ENCODE data around the gene HACD4. TPM values are rescaled to one million over a fixed set of nuclear protein-coding genes. Genes with fewer than 3 reads are reported as not detected.
"Not testable (repeated sequence)": the region's sequence is repeated elsewhere in the genome, so short reads cannot be mapped to it uniquely, and the experiment has no call there.

The HACD4 gene
- total RNA-seq, 2 experiments from 2014 or later, result 2.7 to 3.0 TPM

DNA sequence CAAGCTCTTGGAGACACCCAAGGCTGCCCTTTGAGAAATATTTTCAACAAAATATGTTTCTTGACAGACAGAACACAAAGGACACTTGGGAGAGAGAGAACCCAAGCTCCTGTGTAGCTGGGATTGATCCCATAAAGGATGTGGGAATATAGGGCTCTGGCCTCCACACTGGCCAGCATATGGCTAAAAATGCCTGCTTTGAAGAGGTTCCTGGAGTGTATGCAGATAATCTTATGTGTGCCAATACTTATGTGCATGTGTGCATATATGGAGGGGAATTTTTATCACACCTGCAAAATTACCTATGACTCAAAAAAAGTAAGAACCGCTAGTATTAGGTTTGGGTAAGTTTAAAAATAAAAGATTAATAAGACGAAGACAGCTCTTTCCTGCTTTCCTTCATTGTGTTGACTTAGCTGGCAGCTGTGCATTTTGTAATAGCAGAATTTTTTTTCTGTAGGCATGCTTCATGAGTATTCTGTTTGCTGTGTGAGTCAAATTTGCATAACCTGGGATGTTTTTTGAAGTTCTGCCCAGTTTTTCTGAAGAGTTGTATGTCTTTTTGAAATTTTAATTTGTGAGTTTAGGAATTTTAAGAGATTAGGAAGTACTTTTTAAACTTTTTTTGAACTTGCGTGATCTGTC is 42.6 kb downstream of the HACD4 start:
- POLR2A ChIA-PET, result no interaction called here
- H3K36me3 Mint-ChIP-seq (ENCODE audit: low read depth), result peaks cover 45% of the 10 kb centered on the region
- no peak overlapping the region for H3K4me3 Mint-ChIP-seq
- CTCF ChIA-PET, result no interaction called here
- no peaks in the 10 kb centered on the region for H3K9me3 Mint-ChIP-seq (ENCODE audit: low read depth)
- H3K27me3 Mint-ChIP-seq, result no peaks in the 10 kb centered on the region
- no peak for ATAC-seq
- DNase-seq, result no peak
- intact Hi-C loops (cut with DNase I, micrococcal nuclease), result no loop called here
- no peaks in the 10 kb centered on the region for H3K4me1 Mint-ChIP-seq
- no peak overlapping the region for H3K27ac Mint-ChIP-seq

DNA sequence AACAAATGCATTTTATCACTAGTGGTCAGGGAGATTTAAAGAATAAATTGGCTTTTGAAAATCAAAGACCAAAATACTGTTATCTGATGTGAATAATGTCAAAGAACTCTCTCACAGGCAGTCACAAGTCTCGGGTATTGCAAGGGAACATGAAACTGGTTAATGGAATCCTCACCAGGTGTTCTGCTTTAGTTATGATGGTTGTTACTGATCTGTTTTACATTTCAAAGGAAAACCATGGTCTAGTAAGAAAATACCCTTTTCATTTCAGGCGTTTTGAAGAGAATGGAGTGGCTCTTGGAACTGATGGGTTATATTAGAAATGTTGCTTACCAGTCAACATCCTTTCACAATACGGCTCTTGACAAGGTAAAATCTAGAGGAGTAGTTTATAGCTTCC is 43.4 kb downstream of the HACD4 start:
- no peak for ATAC-seq
- H3K27me3 Mint-ChIP-seq, result no peaks in the 10 kb centered on the region
- DNase-seq, result no peak
- H3K36me3 Mint-ChIP-seq (ENCODE audit: low read depth), result peaks cover 42% of the 10 kb centered on the region
- H3K27ac Mint-ChIP-seq, result no peak overlapping the region
- H3K4me3 Mint-ChIP-seq, result no peak overlapping the region
- H3K9me3 Mint-ChIP-seq (ENCODE audit: low read depth), result no peaks in the 10 kb centered on the region
- no peaks in the 10 kb centered on the region for H3K4me1 Mint-ChIP-seq
- CTCF ChIA-PET, result no interaction called here
- POLR2A ChIA-PET, result no interaction called here
- intact Hi-C loops (cut with DNase I, micrococcal nuclease), result no loop called here

DNA sequence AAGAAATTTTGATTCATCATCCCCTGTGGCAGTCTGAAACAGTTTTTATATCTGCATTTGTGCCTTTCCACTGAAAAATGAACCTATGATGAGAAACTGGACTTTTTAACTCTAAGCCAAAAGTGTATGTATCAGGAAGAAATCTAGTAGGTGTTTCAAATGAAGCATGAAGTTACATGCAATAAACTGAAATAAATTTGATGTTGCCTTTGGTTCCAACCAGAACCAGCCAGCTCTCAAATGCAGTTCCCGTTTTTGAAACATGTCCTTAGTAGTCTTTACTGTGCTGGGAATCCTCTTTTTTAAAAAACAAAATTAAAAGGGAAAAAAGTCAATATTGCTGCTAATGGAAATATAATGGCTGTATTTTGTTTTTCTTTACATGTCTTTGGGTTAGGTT is 43.9 kb downstream of the HACD4 start:
- no peak overlapping the region for H3K4me3 Mint-ChIP-seq
- intact Hi-C loops (cut with DNase I, micrococcal nuclease), result no loop called here
- ChIA-PET CTCF (interaction anchor here (0.8 kb wide), 1 partner anchor 123 kb away, joined by 4 read pairs; no protein-coding TSS in a partner anchor), POLR2A (no interaction called here)
- no peaks in the 10 kb centered on the region for H3K4me1 Mint-ChIP-seq
- DNase-seq (no peak), ATAC-seq (no peak)
- H3K36me3 Mint-ChIP-seq (ENCODE audit: low read depth), result peaks cover 40% of the 10 kb centered on the region
- no peaks in the 10 kb centered on the region for H3K9me3 Mint-ChIP-seq (ENCODE audit: low read depth)
- no peaks in the 10 kb centered on the region for H3K27me3 Mint-ChIP-seq
- no peak overlapping the region for H3K27ac Mint-ChIP-seq

DNA sequence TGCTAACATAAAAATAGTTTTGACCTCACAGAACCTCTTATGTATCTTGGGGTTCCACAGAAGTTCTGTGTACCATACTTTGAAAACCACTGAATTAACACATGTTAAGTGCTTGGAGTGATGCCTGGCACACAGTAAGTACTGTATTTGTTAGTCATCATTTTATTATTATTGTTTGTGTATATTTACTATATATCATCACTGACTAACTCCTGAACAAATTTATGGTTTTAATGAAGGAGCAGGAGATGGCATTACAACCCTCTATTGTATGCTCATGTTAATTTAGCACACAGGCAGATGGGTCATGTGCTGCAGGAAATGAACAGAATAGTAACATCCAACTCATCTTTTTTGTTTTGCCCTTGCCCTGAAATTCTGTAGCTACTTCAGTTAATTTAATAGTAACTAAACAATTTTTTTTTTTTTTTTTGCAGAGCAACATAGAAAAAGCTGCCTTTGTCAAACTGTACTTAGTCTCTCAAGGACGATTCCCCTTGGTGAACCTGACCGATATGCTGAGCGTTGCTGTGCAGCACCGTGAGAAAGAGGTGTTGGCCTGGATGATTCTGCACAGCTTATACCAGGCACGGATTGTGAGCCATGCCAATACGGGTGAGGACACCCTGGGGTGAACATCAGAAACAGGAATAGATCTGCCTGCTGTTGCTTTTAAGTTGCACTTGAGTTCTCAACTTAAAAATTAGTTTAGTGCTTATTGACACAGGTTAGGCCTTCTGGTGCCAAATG is 45.4 kb downstream of the HACD4 start:
- Mint-ChIP-seq H3K36me3 (ENCODE audit: low read depth) (peaks cover 42% of the 10 kb centered on the region), H3K4me3 (no peak overlapping the region), H3K4me1 (peaks cover 2% of the 10 kb centered on the region), H3K27ac (no peak overlapping the region), H3K27me3 (no peaks in the 10 kb centered on the region), H3K9me3 (ENCODE audit: low read depth) (no peaks in the 10 kb centered on the region)
- ChIA-PET CTCF (interaction anchor here (1.0 to 1.1 kb wide), 2 partner anchors 23 to 87 kb away, joined by 3 read pairs; no protein-coding TSS in a partner anchor), POLR2A (interaction anchor here (0.6 kb wide), 1 partner anchor 578 kb away, joined by 3 read pairs; no protein-coding TSS in a partner anchor)
- ATAC-seq (no peak), DNase-seq (no peak)
- intact Hi-C loops (cut with DNase I, micrococcal nuclease), result no loop called here

DNA sequence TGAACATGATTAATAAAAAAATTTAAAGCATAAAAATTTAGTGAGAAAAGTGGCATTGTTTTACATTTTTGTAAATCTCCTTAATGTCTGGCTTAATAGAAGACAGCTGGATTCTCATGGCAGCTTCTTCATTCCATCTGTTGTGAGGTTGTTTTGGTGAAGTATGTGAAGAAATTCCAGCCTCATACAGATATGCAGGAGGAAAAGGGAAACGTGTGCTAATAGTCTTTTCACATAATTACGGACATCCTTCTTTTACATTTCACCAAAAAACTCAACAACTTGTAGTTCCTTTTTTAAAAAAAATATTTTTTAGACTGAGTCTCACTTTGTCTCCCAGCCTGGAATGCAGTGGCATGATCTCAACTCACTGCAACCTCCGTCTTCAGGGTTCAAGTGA is 46.9 kb downstream of the HACD4 start:
- ChIA-PET POLR2A (no interaction called here), CTCF (interaction anchor here (0.7 to 1.1 kb wide), 3 partner anchors 9 to 151 kb away, joined by 3 read pairs; no protein-coding TSS in a partner anchor)
- no peak overlapping the region for H3K4me3 Mint-ChIP-seq
- H3K36me3 Mint-ChIP-seq (ENCODE audit: low read depth), result peaks cover 30% of the 10 kb centered on the region
- H3K4me1 Mint-ChIP-seq, result peaks cover 4% of the 10 kb centered on the region
- ATAC-seq, result no peak
- intact Hi-C loops (cut with DNase I, micrococcal nuclease), result no loop called here
- no peak overlapping the region for H3K27ac Mint-ChIP-seq
- no peaks in the 10 kb centered on the region for H3K27me3 Mint-ChIP-seq
- no peak for DNase-seq
- no peaks in the 10 kb centered on the region for H3K9me3 Mint-ChIP-seq (ENCODE audit: low read depth)

DNA sequence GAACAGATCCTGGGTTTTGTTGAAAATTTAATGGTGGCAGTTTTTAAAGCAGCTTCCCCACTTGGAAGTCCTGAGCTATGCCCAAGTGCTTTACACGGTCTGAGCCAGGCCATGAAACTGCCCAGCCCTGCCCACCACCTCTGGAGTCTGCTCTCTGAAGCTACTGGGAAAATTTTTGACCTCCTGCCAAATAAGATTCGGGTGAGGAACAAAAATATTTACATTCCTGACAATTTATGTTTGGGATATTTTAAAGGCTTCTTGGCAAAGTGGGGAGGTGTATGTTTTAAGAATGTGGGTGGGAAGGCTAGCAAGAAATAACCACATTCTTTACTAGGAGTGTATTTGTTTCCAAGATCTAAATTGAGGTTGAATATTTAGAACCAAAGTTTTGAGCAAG is 50.0 kb downstream of the HACD4 start:
- no peak overlapping the region for H3K4me3 Mint-ChIP-seq
- no peaks in the 10 kb centered on the region for H3K9me3 Mint-ChIP-seq (ENCODE audit: low read depth)
- H3K4me1 Mint-ChIP-seq, result peaks cover 4% of the 10 kb centered on the region
- POLR2A ChIA-PET, result interaction anchor here (0.7 kb wide), 1 partner anchor 768 kb away, joined by 8 read pairs; no protein-coding TSS in a partner anchor
- intact Hi-C loops (cut with DNase I, micrococcal nuclease), result no loop called here
- no peak for DNase-seq
- H3K27ac Mint-ChIP-seq, result no peak overlapping the region
- CTCF ChIA-PET, result no interaction called here
- peaks cover 29% of the 10 kb centered on the region for H3K36me3 Mint-ChIP-seq (ENCODE audit: low read depth)
- H3K27me3 Mint-ChIP-seq, result no peaks in the 10 kb centered on the region
- ATAC-seq, result no peak

DNA sequence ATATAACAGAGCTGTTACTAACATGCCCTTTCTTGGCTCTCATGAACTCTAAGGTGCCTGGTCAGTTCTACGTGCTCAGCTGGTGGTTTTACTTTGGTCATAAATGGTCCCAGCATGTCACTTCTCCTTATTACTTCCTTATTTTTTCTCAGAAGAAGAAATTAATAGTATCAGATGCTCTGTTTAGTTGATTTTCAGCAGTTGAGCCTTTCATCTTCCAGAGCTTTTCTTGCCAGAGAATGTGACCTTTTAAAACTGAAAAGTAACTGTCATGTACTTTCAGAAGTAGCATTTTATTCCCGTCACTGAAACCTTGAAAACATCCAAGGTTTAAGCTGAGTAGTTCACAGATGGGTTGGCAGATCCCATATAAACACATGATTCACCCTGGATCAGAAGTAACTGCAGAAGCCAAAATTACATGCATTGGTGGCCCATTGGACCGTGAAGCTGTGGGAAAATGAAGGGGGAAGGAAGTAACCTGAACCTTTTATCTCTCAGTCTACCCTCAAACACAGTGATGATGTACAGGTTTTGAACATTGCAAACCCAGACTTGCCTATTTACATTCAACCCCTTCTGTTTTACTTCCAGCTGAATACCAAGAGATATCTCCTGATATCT is 50.5 kb downstream of the HACD4 start:
- intact Hi-C loops (cut with DNase I, micrococcal nuclease), result no loop called here
- ChIA-PET CTCF (interaction anchor here (0.6 kb wide), 1 partner anchor 60 kb away, joined by 3 read pairs; no protein-coding TSS in a partner anchor), POLR2A (interaction anchor here (0.7 kb wide), 1 partner anchor 768 kb away, joined by 8 read pairs; no protein-coding TSS in a partner anchor)
- ATAC-seq, result no peak
- H3K27me3 Mint-ChIP-seq, result no peaks in the 10 kb centered on the region
- H3K27ac Mint-ChIP-seq, result no peak overlapping the region
- H3K4me1 Mint-ChIP-seq, result peaks cover 4% of the 10 kb centered on the region
- no peak for DNase-seq
- H3K4me3 Mint-ChIP-seq, result no peak overlapping the region
- H3K9me3 Mint-ChIP-seq (ENCODE audit: low read depth), result no peaks in the 10 kb centered on the region
- peaks cover 28% of the 10 kb centered on the region for H3K36me3 Mint-ChIP-seq (ENCODE audit: low read depth)

DNA sequence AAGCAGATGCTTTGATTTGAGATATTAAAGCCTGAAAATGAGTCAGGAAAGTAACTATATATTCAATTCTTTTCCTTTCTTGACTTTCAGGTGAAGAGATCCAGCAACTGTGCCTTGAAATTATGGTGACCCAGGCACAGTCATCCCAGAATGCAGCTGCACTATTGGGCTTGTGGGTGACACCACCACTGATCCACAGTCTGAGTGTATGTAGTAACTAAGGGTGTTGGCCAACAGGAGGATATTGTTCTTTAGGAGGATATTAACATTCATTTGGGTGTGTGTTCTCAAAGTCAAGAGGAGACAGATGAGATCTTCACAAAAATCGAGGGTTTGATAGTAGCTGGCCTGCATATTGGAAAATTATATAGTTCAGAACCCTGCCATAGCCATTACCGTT is 53.2 kb downstream of the HACD4 start:
- no peak for ATAC-seq
- intact Hi-C loops (cut with DNase I, micrococcal nuclease), result no loop called here
- DNase-seq, result no peak
- Mint-ChIP-seq H3K9me3 (ENCODE audit: low read depth) (no peaks in the 10 kb centered on the region), H3K27ac (no peak overlapping the region), H3K4me3 (no peak overlapping the region), H3K27me3 (no peaks in the 10 kb centered on the region), H3K4me1 (peaks cover 4% of the 10 kb centered on the region), H3K36me3 (ENCODE audit: low read depth) (peaks cover 30% of the 10 kb centered on the region)
- ChIA-PET CTCF (no interaction called here), POLR2A (no interaction called here)

DNA sequence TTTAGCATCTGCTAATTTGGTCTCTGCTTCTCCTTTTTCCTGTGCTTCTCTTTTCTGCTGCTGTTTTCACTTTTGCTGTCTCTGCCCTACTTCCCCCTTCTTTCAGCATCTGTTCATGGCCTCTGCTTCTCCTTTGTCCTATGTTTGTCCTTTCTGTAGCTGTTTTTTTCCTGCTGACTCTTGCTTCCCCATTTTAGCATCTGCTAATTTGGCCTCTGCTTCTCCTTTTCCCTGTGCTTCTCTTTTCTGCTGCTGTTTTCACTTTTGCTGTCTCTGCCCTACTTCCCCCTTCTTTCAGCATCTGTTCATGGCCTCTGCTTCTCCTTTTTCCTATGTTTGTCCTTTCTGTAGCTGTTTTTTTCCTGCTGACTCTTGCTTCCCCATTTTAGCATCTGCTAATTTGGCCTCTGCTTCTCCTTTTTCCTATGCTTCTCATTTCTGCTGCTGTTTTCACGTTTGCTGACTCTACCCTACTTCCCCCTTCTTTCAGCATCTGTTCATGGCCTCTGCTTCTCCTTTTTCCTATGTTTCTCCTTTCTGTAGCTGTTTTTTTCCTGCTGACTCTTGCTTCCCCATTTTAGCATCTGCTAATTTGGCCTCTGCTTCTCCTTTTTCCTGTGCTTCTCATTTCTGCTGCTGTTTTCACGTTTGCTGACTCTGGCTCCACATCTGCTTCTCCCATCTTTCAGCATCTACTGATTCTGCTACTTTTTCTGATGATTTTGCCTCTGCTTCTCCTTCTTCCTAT is 57.1 kb downstream of the HACD4 start:
- ATAC-seq; H3K9me3 Mint-ChIP-seq (ENCODE audit: low read depth); intact Hi-C loops (cut with DNase I, micrococcal nuclease): not testable (repeated sequence)

DNA sequence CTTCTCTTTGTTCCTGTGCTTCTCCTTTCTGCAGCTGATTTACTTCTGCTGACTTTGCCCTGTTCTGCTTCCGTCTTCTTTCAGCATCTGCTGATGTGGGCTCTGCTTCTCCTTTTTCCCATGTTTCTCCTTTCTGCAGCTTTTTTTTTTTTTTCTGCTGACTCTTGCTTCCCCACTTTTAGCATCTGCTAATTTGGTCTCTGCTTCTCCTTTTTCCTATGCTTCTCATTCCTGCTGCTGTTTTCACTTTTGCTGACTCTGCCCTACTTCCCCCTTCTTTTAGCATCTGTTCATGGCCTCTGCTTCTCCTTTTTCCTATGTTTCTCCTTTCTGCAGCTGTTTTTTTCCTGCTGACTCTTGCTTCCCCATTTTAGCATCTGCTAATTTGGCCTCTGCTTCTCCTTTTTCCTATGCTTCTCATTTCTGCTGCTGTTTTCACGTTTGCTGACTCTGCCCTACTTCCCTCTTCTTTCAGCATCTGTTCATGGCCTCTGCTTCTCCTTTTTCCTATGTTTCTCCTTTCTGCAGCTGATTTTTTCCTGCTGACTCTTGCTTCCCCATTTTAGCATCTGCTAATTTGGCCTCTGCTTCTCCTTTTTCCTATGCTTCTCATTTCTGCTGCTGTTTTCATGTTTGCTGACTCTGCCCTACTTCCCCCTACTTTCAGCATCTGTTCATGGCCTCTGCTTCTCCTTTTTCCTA is 58.0 kb downstream of the HACD4 start:
- H3K27me3 Mint-ChIP-seq; H3K27ac Mint-ChIP-seq; POLR2A ChIA-PET; intact Hi-C loops (cut with DNase I, micrococcal nuclease); H3K9me3 Mint-ChIP-seq (ENCODE audit: low read depth); ATAC-seq; DNase-seq; H3K4me3 Mint-ChIP-seq; H3K4me1 Mint-ChIP-seq: not testable (repeated sequence)
- peaks cover 24% of the 10 kb centered on the region for H3K36me3 Mint-ChIP-seq (ENCODE audit: low read depth)
- CTCF ChIA-PET, result interaction anchor here (0.6 to 0.8 kb wide), 3 partner anchors 177 to 906 kb away, joined by 3 read pairs; no protein-coding TSS in a partner anchor

More for the DNA sequence above, 57.1 kb downstream of the HACD4 start:
- H3K4me1 Mint-ChIP-seq, H3K27ac Mint-ChIP-seq, CTCF ChIA-PET, H3K4me3 Mint-ChIP-seq, POLR2A ChIA-PET, H3K27me3 Mint-ChIP-seq, DNase-seq: not testable (repeated sequence)
- H3K36me3 Mint-ChIP-seq (ENCODE audit: low read depth), result peaks cover 28% of the 10 kb centered on the region

DNA sequence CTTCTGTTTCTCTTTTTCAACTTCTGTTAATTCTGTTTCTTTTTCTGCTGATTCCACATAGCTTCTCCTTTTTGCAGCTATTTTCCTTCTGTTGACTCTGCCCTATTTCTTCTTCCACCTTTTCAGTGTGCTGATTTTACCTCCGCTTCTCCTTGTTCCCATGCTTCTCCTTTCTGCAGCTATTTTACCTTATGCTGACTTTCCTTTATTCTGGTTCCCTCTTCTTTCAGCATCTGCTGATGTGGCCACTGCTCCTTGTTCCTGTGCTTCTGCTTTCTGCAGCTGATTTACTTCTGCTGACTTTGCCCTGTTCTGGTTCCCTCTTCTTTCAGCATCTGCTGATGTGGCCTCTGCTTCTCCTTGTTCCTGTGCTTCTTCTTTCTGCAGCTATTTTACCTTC is 58.8 kb downstream of the HACD4 start:
- Mint-ChIP-seq H3K27ac (no peak overlapping the region), H3K27me3 (no peaks in the 10 kb centered on the region), H3K4me3 (no peak overlapping the region), H3K9me3 (ENCODE audit: low read depth) (peaks cover 4% of the 10 kb centered on the region), H3K36me3 (ENCODE audit: low read depth) (peaks cover 22% of the 10 kb centered on the region), H3K4me1 (no peaks in the 10 kb centered on the region)
- no peak for DNase-seq
- no peak for ATAC-seq
- intact Hi-C loops (cut with DNase I, micrococcal nuclease), result no loop called here
- ChIA-PET POLR2A (no interaction called here), CTCF (interaction anchor here (0.6 to 0.8 kb wide), 3 partner anchors 178 to 905 kb away, joined by 3 read pairs; no protein-coding TSS in a partner anchor)

All from activated CD4-positive, alpha-beta T cell treated with anti-CD3 and anti-CD28 coated beads for 36 hours (primary cell).